ENCODE measurements around the gene ABI3.

- TF ChIP-seq ZFX (IDR thresholded peaks at IDR 0.05; ENCODE audit: borderline replicate concordance): no peak
- TF ChIP-seq CTCF (IDR thresholded peaks at IDR 0.05): no peak
Measured at GRCh38 chr17:49217651-49218413, 7.3 kb downstream of the ABI3 start.
